ENCODE data around the gene ADGRB2.

The ADGRB2 gene

GRCh38 chr1:31703431-31704270 lies 60.5 kb downstream of the ADGRB2 start, which contains the start of gene COL16A1:
Gene COL16A1 (minus strand): TSS chr1:31704017. CDS start chr1:31702193, 1,824 bp downstream.
- ATAC-seq (ENCODE audit: insufficient read depth, low read depth) (no peak), DNase-seq (no peak)
- Histone ChIP-seq H3K4me3 (ENCODE audit: low read depth in 1 of 2, low read length in 2 of 2) (no peak within 1 kb of the TSS), H3K9ac (ENCODE audit: low read depth, low read length) (no peak within 1 kb of the TSS), H3K4me2 (ENCODE audit: insufficient read depth, low read length) (no peak within 1 kb of the TSS), H3K27ac (ENCODE audit: low read length) (no peak within 1 kb of the TSS), H2AFZ (ENCODE audit: low read depth, low read length) (no peak within 1 kb of the TSS), H3K27me3 (ENCODE audit: insufficient read depth, low read length, poor library complexity) (peaks cover 4% of the 10 kb centered on the region), H3K36me3 (ENCODE audit: insufficient read depth, low read length) (no peaks in the 10 kb centered on the region), H3K4me1 (ENCODE audit: insufficient read depth, low read length) (peaks cover 8% of the 10 kb centered on the region), H4K20me1 (ENCODE audit: insufficient read depth, low read length) (no peaks in the 10 kb centered on the region; the same call in 1 of the 2 replicates), H3K9me3 (ENCODE audit: insufficient read depth, low read length, severe bottlenecking) (no peaks in the 10 kb centered on the region), H3K79me2 (ENCODE audit: insufficient read depth, low read length) (no peaks in the 10 kb centered on the region)
- no peak for TF ChIP-seq CTCF (IDR thresholded peaks at IDR 0.05; ENCODE audit: borderline replicate concordance, extremely low read depth, low read length, poor library complexity, severe bottlenecking)
- TF ChIP-seq EZH2 (IDR thresholded peaks at IDR 0.05; ENCODE audit: borderline replicate concordance, low read depth, low read length, severe bottlenecking), result no peak

GRCh38 chr1:31702836-31703404 lies 61.2 kb downstream of the ADGRB2 start:
- no peak overlapping the region for H2AFZ ChIP-seq (ENCODE audit: low read depth, low read length)
- peaks cover 8% of the 10 kb centered on the region for H3K4me1 ChIP-seq (ENCODE audit: insufficient read depth, low read length)
- H3K4me2 ChIP-seq (ENCODE audit: insufficient read depth, low read length), result no peak overlapping the region
- no peaks in the 10 kb centered on the region; the same call in 1 of the 2 replicates for H4K20me1 ChIP-seq (ENCODE audit: insufficient read depth, low read length)
- ATAC-seq (ENCODE audit: insufficient read depth, low read depth) (no peak), DNase-seq (no peak)
- no peak overlapping the region for H3K9ac ChIP-seq (ENCODE audit: low read depth, low read length)
- H3K4me3 ChIP-seq (ENCODE audit: low read depth in 1 of 2, low read length in 2 of 2), result no peak overlapping the region
- no peaks in the 10 kb centered on the region for H3K36me3 ChIP-seq (ENCODE audit: insufficient read depth, low read length)
- H3K79me2 ChIP-seq (ENCODE audit: insufficient read depth, low read length), result no peaks in the 10 kb centered on the region
- H3K27me3 ChIP-seq (ENCODE audit: insufficient read depth, low read length, poor library complexity), result no peaks in the 10 kb centered on the region
- no peak for TF ChIP-seq CTCF (IDR thresholded peaks at IDR 0.05; ENCODE audit: borderline replicate concordance, extremely low read depth, low read length, poor library complexity, severe bottlenecking)
- TF ChIP-seq EZH2 (IDR thresholded peaks at IDR 0.05; ENCODE audit: borderline replicate concordance, low read depth, low read length, severe bottlenecking), result no peak
- H3K27ac ChIP-seq (ENCODE audit: low read length), result no peak overlapping the region
- no peaks in the 10 kb centered on the region for H3K9me3 ChIP-seq (ENCODE audit: insufficient read depth, low read length, severe bottlenecking)

- Histone ChIP-seq H3K9ac (ENCODE audit: low read depth, low read length) (no peak overlapping the region), H2AFZ (ENCODE audit: low read depth, low read length) (no peak overlapping the region), H3K4me2 (ENCODE audit: insufficient read depth, low read length) (no peak overlapping the region), H4K20me1 (ENCODE audit: insufficient read depth, low read length) (no peaks in the 10 kb centered on the region; the same call in 1 of the 2 replicates), H3K79me2 (ENCODE audit: insufficient read depth, low read length) (no peaks in the 10 kb centered on the region), H3K4me3 (ENCODE audit: low read depth in 1 of 2, low read length in 2 of 2) (no peak overlapping the region), H3K4me1 (ENCODE audit: insufficient read depth, low read length) (peaks cover 8% of the 10 kb centered on the region), H3K36me3 (ENCODE audit: insufficient read depth, low read length) (no peaks in the 10 kb centered on the region), H3K27ac (ENCODE audit: low read length) (no peak overlapping the region), H3K9me3 (ENCODE audit: insufficient read depth, low read length, severe bottlenecking) (no peaks in the 10 kb centered on the region), H3K27me3 (ENCODE audit: insufficient read depth, low read length, poor library complexity) (no peaks in the 10 kb centered on the region)
- DNase-seq, result peak; percentile 39
- no peak for ATAC-seq (ENCODE audit: insufficient read depth, low read depth)
- no peak for TF ChIP-seq EZH2 (IDR thresholded peaks at IDR 0.05; ENCODE audit: borderline replicate concordance, low read depth, low read length, severe bottlenecking)
- TF ChIP-seq CTCF (IDR thresholded peaks at IDR 0.05; ENCODE audit: borderline replicate concordance, extremely low read depth, low read length, poor library complexity, severe bottlenecking), result no peak
These were observed 62.9 kb downstream of the ADGRB2 start for GRCh38 chr1:31701091-31701736.

Data from DND-41 (cell line).